Neutrophil (primary cell): ENCODE measurements around the gene TMEM108.

Source experiments
- H3K27ac ChIP-seq: fragments of 200-600 bp; sonication (generic); 2 replicates; pipeline ENCODE4 v1.5.1; 2016; ENCODE audit warnings: mild to moderate bottlenecking, moderate library complexity
- H3K27me3 ChIP-seq: fragments of 200-600 bp; sonication (generic); 2 replicates; pipeline ENCODE4 v1.6.0; 2016; ENCODE audit warnings: mild to moderate bottlenecking
- H3K36me3 ChIP-seq: fragments of 200-600 bp; sonication (generic); 2 replicates; pipeline ENCODE4 v1.5.1; 2017
- H3K4me1 ChIP-seq, 2 experiments: fragments of 200-600 bp in 1 of 2; sonication (generic) in 1 of 2; 1 replicate in 1 of 2; 2 replicates in 1 of 2; pipeline versions ENCODE4 v1.5.1 to v1.6.1; 2013 to 2016; ENCODE audit warnings: low read depth in 1 of 2, low read length in 1 of 2, mild to moderate bottlenecking in 1 of 2, moderate library complexity in 1 of 2; ENCODE audit not compliant: control insufficient read depth in 1 of 2, insufficient read depth in 1 of 2
- H3K4me3 ChIP-seq, 2 experiments: fragments of 200-600 bp in 1 of 2; sonication (generic) in 1 of 2; 1 replicate in 1 of 2; 2 replicates in 1 of 2; pipeline ENCODE4 v1.5.1; 2013 to 2016; ENCODE audit warnings: low read depth in 1 of 2, low read length in 1 of 2, mild to moderate bottlenecking in 1 of 2, moderate library complexity in 1 of 2
- H3K9me3 ChIP-seq: fragments of 200-600 bp; sonication (generic); 2 replicates; pipeline ENCODE4 v1.5.1; 2016
- TF ChIP-seq, protein P1 (sequence below): fragments of 200-600 bp; sonication (generic); IDR thresholded peaks from 2 replicates; pipeline ENCODE4 v1.5.1; 2016; ENCODE audit warnings: antibody characterized with exemption

The TMEM108 gene

DNA sequence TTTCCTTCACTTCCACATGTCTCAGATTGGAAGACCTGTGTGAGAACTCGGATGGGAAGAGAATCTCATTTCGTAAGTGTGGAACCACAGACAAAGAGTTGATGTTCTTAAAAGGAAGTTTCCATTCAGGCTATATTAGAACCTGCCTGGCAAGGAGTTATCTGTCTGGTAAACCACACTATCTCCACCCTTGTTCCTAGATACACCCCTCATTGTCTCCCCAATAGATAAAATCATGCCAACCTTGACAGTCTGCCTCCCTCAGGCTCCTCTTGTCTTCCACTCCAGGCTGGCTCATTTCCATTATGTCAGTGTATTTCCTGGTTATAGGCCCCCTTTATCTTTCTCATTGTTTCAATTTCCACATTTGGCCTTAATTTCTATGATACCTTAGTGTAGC lies 89.2 kb downstream of the TMEM108 start:
- no peaks in the 10 kb centered on the region for H3K9me3 ChIP-seq
- TF ChIP-seq, protein P1, sequence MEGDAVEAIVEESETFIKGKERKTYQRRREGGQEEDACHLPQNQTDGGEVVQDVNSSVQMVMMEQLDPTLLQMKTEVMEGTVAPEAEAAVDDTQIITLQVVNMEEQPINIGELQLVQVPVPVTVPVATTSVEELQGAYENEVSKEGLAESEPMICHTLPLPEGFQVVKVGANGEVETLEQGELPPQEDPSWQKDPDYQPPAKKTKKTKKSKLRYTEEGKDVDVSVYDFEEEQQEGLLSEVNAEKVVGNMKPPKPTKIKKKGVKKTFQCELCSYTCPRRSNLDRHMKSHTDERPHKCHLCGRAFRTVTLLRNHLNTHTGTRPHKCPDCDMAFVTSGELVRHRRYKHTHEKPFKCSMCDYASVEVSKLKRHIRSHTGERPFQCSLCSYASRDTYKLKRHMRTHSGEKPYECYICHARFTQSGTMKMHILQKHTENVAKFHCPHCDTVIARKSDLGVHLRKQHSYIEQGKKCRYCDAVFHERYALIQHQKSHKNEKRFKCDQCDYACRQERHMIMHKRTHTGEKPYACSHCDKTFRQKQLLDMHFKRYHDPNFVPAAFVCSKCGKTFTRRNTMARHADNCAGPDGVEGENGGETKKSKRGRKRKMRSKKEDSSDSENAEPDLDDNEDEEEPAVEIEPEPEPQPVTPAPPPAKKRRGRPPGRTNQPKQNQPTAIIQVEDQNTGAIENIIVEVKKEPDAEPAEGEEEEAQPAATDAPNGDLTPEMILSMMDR, result no peak
- H3K4me3 ChIP-seq, result no peak overlapping the region
- no peak overlapping the region for H3K27ac ChIP-seq
- H3K27me3 ChIP-seq, result peaks cover 17% of the 10 kb centered on the region
- H3K36me3 ChIP-seq, result no peaks in the 10 kb centered on the region
- no peaks in the 10 kb centered on the region for H3K4me1 ChIP-seq

DNA sequence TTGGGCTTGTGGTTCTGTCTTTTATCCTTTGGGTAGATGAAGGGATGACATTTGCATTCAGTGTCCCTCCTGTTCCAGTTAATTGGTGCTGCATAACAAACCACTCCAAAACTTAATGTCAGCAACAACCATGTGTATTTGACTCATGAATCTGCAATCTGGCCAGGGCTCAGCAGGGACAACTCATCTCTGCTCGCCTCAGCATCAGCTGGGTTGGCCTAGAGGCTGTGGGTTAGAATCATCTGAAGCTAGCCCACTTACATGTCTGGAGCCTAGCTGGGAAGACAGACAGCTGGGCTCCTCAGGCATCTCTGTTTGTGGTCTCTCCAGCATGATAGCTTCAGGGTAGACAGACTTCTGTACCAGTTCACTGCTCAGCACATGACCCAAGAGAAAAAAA lies 92.0 kb downstream of the TMEM108 start:
- H3K36me3 ChIP-seq, result no peaks in the 10 kb centered on the region
- no peaks in the 10 kb centered on the region for H3K9me3 ChIP-seq
- H3K27me3 ChIP-seq, result peaks cover 2% of the 10 kb centered on the region
- H3K4me3 ChIP-seq, result no peak overlapping the region
- H3K27ac ChIP-seq, result no peak overlapping the region
- TF ChIP-seq, protein P1, result no peak
- H3K4me1 ChIP-seq, result no peaks in the 10 kb centered on the region

DNA sequence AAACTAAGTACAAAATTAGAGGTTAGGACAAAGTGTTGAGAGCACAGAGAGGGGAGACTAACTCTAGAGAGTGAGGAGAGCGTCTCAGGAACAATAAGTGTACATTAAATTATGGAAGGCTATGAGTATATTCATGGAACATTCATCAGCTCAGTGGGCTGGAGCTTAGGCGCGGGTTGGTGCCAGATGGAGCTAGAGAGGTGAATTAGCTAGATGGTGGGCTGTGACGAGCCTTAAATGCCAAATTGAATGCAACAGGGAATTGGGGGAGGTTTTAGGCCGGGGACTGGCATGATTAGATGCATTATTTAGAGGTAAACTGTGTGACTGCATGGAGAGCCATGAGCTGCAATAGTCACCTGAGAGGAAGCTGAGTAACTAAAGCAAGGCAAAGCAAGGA lies 97.1 kb downstream of the TMEM108 start:
- no peaks in the 10 kb centered on the region for H3K9me3 ChIP-seq
- no peak overlapping the region for H3K27ac ChIP-seq
- no peaks in the 10 kb centered on the region for H3K4me1 ChIP-seq
- H3K27me3 ChIP-seq, result no peaks in the 10 kb centered on the region
- H3K36me3 ChIP-seq, result no peaks in the 10 kb centered on the region
- H3K4me3 ChIP-seq, result no peak overlapping the region
- TF ChIP-seq, protein P1, result no peak

DNA sequence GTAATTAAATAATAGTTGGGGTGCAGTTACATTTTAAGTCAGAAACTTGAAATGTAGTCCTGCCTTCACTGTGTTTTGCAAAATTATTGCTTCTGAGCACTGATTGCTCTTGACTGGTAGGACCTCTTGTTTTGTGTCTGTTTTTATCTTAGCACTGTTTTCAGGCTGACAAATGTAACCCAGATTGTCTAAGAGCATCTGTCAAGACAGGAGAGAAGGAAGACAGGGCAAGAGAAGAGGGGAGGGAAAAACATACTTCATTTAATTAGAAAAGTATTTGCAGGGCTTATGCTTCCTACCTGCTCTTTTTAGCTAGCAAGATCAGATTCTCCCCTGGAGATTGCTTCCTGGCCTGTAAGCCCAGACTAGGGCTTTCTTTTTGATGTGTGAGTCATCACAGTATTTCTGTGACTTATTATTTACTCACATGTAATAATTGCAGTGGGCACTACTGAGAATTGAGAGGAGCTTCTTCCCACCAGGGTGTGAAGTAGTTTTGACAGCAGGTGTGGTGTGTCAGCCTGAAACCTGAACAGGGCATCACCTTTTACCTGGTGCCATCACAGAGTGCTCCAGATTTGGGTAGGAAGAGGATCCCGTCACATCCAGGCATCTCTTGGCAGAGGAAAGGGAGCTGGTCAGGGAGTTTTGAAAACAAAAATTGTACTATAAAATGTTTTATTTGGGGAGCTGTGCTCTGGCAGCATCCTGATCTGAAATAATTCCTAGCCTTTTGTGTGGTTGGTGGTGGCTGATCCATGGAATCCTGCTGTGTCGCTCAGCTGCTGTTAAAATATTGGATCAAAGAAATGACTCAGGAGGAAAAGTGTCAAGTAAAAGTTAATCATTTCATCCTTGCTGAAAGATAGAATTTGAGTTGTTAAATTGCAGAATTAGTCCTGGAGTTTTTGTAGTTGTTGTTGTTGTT lies 98.2 kb downstream of the TMEM108 start:
- TF ChIP-seq, protein P1, result no peak
- Histone ChIP-seq H3K36me3 (no peaks in the 10 kb centered on the region), H3K9me3 (no peaks in the 10 kb centered on the region)

DNA sequence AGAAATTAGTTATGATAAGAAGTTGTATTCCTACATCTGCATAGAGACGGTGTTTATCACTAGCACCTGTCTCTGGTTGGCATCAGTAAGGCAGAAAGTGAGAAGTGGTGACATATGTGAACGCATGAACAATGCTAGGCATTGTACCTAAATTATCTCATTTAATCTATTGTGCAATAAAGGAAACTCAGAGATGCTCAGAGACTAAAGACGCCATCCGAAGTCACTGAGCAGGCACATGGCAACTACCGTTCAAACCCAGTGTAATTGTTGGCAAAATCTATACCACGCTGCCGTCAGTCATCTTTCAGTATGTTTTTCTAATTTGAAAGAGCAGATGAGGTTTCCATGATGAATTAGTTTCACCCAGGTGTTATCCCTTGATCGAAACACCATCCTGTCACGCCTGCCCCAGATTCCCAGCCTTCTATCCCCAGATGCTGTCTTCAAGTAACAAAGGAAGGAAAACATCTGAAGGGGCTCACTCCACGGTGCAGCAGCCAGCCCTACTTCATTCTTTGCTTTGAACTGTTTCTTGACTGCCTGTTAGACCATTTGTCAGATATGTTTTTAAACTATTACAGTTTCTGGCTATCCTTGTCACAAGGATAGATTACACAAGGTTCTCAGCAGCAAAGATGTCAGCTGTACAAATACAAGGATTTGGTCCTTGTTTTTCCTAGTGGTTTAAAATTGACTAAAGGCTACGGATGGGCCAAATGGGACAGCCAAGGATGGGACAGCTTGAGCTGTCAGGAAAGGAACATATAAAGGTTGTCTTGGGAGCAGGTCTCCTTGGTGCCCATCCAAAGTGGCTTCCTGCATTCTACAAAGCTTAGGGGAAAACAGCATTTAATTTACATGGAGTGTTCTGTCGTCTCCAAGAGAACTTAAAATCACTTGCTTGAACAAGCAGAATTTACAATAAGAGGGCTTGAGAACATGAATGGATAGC lies 99.1 kb downstream of the TMEM108 start:
- H3K4me3 ChIP-seq, result no peak overlapping the region
- no peaks in the 10 kb centered on the region for H3K9me3 ChIP-seq
- TF ChIP-seq, protein P1, result no peak
- H3K4me1 ChIP-seq, result no peaks in the 10 kb centered on the region
- H3K27me3 ChIP-seq, result no peaks in the 10 kb centered on the region
- no peaks in the 10 kb centered on the region for H3K36me3 ChIP-seq
- H3K27ac ChIP-seq, result no peak overlapping the region

More for the DNA sequence above, 98.2 kb downstream of the TMEM108 start:
- Histone ChIP-seq H3K4me1 (no peaks in the 10 kb centered on the region), H3K27ac (no peak overlapping the region), H3K27me3 (no peaks in the 10 kb centered on the region), H3K4me3 (no peak overlapping the region)
